Panc1 (cell line): Measurements from ENCODE around the gene HTR4.

Experiments used
- POLR2AphosphoS5 ChIP-seq: IDR thresholded peaks from 2 replicates; pipeline ENCODE4 v1.6.1; 2012; ENCODE audit warnings: mild to moderate bottlenecking, low read depth, low read length, moderate library complexity
- SIN3A ChIP-seq: IDR thresholded peaks from 2 replicates; pipeline ENCODE4 v1.6.1; 2012; ENCODE audit warnings: low read depth, mild to moderate bottlenecking, low read length, moderate library complexity, borderline replicate concordance; ENCODE audit not compliant: insufficient read depth
- TCF7L2 ChIP-seq: IDR thresholded peaks from 2 replicates; pipeline ENCODE4 v1.6.1; 2011; ENCODE audit warnings: mild to moderate bottlenecking, low read depth, low read length, inconsistent platforms
- TF ChIP-seq, protein P1 (sequence below): fragments of 450-650 bp; IDR thresholded peaks from 2 replicates; pipeline ENCODE4 v1.5.1; 2017; ENCODE audit warnings: mild to moderate bottlenecking
- TF ChIP-seq, protein P2 (sequence below), 2 experiments: IDR thresholded peaks; 2 replicates each; pipeline ENCODE4 v1.6.1; 2011 to 2012; ENCODE audit warnings: low read depth in 2 of 2, control low read depth in 1 of 2, low read length in 1 of 2, mild to moderate bottlenecking in 1 of 2, moderate library complexity in 1 of 2; ENCODE audit not compliant: insufficient read depth in 1 of 2

DNA sequence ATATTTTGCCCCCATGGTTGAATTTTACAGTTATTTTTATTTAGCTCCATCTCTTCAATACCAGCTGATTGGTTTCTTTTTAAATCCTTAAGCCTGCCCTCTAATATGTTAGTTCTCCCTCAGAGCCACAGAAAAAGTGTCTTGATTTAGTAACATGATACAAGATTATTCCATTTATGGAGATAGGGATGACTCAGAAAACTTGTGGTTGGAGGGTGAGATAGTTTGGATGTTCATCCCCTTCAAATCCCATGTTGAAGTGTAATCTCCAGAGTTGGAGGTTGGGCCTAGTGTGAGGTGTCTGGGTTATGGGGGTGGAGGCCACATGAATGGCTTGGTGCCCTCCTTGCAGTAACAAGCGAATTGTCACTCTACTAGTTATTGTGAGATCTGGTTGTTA is 154.9 kb downstream of the HTR4 start:
- TF ChIP-seq, protein P1, sequence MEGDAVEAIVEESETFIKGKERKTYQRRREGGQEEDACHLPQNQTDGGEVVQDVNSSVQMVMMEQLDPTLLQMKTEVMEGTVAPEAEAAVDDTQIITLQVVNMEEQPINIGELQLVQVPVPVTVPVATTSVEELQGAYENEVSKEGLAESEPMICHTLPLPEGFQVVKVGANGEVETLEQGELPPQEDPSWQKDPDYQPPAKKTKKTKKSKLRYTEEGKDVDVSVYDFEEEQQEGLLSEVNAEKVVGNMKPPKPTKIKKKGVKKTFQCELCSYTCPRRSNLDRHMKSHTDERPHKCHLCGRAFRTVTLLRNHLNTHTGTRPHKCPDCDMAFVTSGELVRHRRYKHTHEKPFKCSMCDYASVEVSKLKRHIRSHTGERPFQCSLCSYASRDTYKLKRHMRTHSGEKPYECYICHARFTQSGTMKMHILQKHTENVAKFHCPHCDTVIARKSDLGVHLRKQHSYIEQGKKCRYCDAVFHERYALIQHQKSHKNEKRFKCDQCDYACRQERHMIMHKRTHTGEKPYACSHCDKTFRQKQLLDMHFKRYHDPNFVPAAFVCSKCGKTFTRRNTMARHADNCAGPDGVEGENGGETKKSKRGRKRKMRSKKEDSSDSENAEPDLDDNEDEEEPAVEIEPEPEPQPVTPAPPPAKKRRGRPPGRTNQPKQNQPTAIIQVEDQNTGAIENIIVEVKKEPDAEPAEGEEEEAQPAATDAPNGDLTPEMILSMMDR = no peak
- TF ChIP-seq POLR2AphosphoS5 = no peak
- no peak for TF ChIP-seq SIN3A
- TF ChIP-seq, protein P2, sequence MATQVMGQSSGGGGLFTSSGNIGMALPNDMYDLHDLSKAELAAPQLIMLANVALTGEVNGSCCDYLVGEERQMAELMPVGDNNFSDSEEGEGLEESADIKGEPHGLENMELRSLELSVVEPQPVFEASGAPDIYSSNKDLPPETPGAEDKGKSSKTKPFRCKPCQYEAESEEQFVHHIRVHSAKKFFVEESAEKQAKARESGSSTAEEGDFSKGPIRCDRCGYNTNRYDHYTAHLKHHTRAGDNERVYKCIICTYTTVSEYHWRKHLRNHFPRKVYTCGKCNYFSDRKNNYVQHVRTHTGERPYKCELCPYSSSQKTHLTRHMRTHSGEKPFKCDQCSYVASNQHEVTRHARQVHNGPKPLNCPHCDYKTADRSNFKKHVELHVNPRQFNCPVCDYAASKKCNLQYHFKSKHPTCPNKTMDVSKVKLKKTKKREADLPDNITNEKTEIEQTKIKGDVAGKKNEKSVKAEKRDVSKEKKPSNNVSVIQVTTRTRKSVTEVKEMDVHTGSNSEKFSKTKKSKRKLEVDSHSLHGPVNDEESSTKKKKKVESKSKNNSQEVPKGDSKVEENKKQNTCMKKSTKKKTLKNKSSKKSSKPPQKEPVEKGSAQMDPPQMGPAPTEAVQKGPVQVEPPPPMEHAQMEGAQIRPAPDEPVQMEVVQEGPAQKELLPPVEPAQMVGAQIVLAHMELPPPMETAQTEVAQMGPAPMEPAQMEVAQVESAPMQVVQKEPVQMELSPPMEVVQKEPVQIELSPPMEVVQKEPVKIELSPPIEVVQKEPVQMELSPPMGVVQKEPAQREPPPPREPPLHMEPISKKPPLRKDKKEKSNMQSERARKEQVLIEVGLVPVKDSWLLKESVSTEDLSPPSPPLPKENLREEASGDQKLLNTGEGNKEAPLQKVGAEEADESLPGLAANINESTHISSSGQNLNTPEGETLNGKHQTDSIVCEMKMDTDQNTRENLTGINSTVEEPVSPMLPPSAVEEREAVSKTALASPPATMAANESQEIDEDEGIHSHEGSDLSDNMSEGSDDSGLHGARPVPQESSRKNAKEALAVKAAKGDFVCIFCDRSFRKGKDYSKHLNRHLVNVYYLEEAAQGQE (IDR thresholded peaks at IDR 0.05; ENCODE audit: insufficient read depth in 1 of 2, low read depth in 2 of 2, low read length in 1 of 2) = no peak
- no peak for TF ChIP-seq TCF7L2
